Astrocyte (in vitro differentiated cells and primary cell): Measurements from ENCODE around the gene ACAP3.

ENCODE experiments used
- EZH2 ChIP-seq: IDR thresholded peaks from 2 replicates; pipeline ENCODE4 v1.6.1; 2012; ENCODE audit warnings: mild to moderate bottlenecking, low read length, inconsistent platforms; ENCODE audit not compliant: insufficient read depth
- TF ChIP-seq, protein P1 (sequence below): IDR thresholded peaks from 2 replicates; pipeline ENCODE4 v1.5.1; 2011; ENCODE audit warnings: low read depth, mild to moderate bottlenecking, inconsistent platforms, low read length, moderate library complexity; ENCODE audit not compliant: insufficient read depth

DNA sequence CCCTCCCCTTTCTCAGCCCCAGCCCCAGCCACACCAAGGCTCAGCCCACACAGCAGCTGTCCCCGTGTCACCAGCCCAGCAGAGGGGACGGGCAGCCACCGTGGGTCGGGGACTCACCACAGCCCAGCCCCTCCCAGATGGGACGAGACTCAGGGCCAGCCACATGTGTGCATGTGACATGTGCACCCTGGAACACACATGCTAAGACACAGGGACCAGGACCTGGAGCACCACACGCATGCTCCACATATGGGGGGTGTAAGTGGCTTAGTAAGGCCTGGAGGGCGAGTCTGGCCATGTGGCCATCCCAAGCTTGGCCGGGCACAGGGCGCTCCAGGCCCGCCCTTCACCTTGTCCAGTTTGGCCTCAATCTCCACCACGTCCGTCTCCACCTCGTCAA lies 4.0 kb downstream of the ACAP3 start:
- TF ChIP-seq, protein P1, sequence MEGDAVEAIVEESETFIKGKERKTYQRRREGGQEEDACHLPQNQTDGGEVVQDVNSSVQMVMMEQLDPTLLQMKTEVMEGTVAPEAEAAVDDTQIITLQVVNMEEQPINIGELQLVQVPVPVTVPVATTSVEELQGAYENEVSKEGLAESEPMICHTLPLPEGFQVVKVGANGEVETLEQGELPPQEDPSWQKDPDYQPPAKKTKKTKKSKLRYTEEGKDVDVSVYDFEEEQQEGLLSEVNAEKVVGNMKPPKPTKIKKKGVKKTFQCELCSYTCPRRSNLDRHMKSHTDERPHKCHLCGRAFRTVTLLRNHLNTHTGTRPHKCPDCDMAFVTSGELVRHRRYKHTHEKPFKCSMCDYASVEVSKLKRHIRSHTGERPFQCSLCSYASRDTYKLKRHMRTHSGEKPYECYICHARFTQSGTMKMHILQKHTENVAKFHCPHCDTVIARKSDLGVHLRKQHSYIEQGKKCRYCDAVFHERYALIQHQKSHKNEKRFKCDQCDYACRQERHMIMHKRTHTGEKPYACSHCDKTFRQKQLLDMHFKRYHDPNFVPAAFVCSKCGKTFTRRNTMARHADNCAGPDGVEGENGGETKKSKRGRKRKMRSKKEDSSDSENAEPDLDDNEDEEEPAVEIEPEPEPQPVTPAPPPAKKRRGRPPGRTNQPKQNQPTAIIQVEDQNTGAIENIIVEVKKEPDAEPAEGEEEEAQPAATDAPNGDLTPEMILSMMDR, result no peak
- TF ChIP-seq EZH2, result no peak
